ENCODE results near the gene ZNF438. TPM values are rescaled to one million over a fixed set of nuclear protein-coding genes. Genes with fewer than 3 reads are reported as not detected.

Gene ZNF438
- total and polyA plus RNA-seq, 2 of the 13 experiments (the other 11 are each of a cell fraction or from before 2014, with no cell fraction given) = 0.75 to 0.83 TPM

GRCh38 chr10:31018962-31019361, 12.7 kb downstream of the ZNF438 start (continued):
- TF ChIP-seq, protein P1, sequence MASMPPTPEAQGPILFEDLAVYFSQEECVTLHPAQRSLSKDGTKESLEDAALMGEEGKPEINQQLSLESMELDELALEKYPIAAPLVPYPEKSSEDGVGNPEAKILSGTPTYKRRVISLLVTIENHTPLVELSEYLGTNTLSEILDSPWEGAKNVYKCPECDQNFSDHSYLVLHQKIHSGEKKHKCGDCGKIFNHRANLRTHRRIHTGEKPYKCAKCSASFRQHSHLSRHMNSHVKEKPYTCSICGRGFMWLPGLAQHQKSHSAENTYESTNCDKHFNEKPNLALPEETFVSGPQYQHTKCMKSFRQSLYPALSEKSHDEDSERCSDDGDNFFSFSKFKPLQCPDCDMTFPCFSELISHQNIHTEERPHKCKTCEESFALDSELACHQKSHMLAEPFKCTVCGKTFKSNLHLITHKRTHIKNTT (CRISPR knock-in tag; IDR thresholded peaks at IDR 0.05) = no peak
- no peak for TF ChIP-seq DNMT3B (CRISPR knock-in tag; conservative IDR thresholded peaks at IDR 0.05)
- TF ChIP-seq, protein P2, sequence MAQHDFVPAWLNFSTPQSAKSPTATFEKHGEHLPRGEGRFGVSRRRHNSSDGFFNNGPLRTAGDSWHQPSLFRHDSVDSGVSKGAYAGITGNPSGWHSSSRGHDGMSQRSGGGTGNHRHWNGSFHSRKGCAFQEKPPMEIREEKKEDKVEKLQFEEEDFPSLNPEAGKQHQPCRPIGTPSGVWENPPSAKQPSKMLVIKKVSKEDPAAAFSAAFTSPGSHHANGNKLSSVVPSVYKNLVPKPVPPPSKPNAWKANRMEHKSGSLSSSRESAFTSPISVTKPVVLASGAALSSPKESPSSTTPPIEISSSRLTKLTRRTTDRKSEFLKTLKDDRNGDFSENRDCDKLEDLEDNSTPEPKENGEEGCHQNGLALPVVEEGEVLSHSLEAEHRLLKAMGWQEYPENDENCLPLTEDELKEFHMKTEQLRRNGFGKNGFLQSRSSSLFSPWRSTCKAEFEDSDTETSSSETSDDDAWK (CRISPR knock-in tag; IDR thresholded peaks at IDR 0.05) = no peak
- TF ChIP-seq STAT5B (CRISPR knock-in tag; IDR thresholded peaks at IDR 0.05) = no peak
- peak; percentile 50 for TF ChIP-seq ASH2L (IDR thresholded peaks at IDR 0.05; ENCODE audit: insufficient read length, low read depth, low read length)
- TF ChIP-seq, protein P3, sequence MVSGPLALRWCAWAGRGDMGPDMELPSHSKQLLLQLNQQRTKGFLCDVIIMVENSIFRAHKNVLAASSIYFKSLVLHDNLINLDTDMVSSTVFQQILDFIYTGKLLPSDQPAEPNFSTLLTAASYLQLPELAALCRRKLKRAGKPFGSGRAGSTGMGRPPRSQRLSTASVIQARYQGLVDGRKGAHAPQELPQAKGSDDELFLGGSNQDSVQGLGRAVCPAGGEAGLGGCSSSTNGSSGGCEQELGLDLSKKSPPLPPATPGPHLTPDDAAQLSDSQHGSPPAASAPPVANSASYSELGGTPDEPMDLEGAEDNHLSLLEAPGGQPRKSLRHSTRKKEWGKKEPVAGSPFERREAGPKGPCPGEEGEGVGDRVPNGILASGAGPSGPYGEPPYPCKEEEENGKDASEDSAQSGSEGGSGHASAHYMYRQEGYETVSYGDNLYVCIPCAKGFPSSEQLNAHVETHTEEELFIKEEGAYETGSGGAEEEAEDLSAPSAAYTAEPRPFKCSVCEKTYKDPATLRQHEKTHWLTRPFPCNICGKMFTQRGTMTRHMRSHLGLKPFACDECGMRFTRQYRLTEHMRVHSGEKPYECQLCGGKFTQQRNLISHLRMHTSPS (CRISPR knock-in tag; IDR thresholded peaks at IDR 0.05; ENCODE audit: low read depth) = no peak
- TF ChIP-seq, protein P4, sequence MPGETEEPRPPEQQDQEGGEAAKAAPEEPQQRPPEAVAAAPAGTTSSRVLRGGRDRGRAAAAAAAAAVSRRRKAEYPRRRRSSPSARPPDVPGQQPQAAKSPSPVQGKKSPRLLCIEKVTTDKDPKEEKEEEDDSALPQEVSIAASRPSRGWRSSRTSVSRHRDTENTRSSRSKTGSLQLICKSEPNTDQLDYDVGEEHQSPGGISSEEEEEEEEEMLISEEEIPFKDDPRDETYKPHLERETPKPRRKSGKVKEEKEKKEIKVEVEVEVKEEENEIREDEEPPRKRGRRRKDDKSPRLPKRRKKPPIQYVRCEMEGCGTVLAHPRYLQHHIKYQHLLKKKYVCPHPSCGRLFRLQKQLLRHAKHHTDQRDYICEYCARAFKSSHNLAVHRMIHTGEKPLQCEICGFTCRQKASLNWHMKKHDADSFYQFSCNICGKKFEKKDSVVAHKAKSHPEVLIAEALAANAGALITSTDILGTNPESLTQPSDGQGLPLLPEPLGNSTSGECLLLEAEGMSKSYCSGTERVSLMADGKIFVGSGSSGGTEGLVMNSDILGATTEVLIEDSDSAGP (CRISPR knock-in tag; IDR thresholded peaks at IDR 0.05; ENCODE audit: borderline replicate concordance) = no peak
- TF ChIP-seq ZNF644 (CRISPR knock-in tag; IDR thresholded peaks at IDR 0.05; ENCODE audit: low read depth) = 0 out of 2 replicates have a peak, but pooled peaks have one; percentile 25
- TF ChIP-seq SUZ12 (IDR thresholded peaks at IDR 0.05; ENCODE audit: low read depth, low read length) = no peak
- TF ChIP-seq SOX6 (IDR thresholded peaks at IDR 0.05) = no peak
- TF ChIP-seq SOX6 (CRISPR knock-in tag; IDR thresholded peaks at IDR 0.05) = peak; percentile 60
- no peak for TF ChIP-seq NFE2 (CRISPR knock-in tag; IDR thresholded peaks at IDR 0.05)
- TF ChIP-seq ZNF12 (CRISPR knock-in tag; IDR thresholded peaks at IDR 0.05) = 0 out of 2 replicates have a peak, but pooled peaks have one; percentile 39
- TF ChIP-seq ZFP41 (CRISPR knock-in tag; IDR thresholded peaks at IDR 0.05; ENCODE audit: borderline replicate concordance) = no peak
- TF ChIP-seq, protein P5, sequence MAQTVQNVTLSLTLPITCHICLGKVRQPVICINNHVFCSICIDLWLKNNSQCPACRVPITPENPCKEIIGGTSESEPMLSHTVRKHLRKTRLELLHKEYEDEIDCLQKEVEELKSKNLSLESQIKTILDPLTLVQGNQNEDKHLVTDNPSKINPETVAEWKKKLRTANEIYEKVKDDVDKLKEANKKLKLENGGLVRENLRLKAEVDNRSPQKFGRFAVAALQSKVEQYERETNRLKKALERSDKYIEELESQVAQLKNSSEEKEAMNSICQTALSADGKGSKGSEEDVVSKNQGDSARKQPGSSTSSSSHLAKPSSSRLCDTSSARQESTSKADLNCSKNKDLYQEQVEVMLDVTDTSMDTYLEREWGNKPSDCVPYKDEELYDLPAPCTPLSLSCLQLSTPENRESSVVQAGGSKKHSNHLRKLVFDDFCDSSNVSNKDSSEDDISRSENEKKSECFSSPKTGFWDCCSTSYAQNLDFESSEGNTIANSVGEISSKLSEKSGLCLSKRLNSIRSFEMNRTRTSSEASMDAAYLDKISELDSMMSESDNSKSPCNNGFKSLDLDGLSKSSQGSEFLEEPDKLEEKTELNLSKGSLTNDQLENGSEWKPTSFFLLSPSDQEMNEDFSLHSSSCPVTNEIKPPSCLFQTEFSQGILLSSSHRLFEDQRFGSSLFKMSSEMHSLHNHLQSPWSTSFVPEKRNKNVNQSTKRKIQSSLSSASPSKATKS (CRISPR knock-in tag; IDR thresholded peaks at IDR 0.05) = no peak
- no peak for TF ChIP-seq ZSCAN12 (CRISPR knock-in tag; IDR thresholded peaks at IDR 0.05)
- TF ChIP-seq, protein P6, sequence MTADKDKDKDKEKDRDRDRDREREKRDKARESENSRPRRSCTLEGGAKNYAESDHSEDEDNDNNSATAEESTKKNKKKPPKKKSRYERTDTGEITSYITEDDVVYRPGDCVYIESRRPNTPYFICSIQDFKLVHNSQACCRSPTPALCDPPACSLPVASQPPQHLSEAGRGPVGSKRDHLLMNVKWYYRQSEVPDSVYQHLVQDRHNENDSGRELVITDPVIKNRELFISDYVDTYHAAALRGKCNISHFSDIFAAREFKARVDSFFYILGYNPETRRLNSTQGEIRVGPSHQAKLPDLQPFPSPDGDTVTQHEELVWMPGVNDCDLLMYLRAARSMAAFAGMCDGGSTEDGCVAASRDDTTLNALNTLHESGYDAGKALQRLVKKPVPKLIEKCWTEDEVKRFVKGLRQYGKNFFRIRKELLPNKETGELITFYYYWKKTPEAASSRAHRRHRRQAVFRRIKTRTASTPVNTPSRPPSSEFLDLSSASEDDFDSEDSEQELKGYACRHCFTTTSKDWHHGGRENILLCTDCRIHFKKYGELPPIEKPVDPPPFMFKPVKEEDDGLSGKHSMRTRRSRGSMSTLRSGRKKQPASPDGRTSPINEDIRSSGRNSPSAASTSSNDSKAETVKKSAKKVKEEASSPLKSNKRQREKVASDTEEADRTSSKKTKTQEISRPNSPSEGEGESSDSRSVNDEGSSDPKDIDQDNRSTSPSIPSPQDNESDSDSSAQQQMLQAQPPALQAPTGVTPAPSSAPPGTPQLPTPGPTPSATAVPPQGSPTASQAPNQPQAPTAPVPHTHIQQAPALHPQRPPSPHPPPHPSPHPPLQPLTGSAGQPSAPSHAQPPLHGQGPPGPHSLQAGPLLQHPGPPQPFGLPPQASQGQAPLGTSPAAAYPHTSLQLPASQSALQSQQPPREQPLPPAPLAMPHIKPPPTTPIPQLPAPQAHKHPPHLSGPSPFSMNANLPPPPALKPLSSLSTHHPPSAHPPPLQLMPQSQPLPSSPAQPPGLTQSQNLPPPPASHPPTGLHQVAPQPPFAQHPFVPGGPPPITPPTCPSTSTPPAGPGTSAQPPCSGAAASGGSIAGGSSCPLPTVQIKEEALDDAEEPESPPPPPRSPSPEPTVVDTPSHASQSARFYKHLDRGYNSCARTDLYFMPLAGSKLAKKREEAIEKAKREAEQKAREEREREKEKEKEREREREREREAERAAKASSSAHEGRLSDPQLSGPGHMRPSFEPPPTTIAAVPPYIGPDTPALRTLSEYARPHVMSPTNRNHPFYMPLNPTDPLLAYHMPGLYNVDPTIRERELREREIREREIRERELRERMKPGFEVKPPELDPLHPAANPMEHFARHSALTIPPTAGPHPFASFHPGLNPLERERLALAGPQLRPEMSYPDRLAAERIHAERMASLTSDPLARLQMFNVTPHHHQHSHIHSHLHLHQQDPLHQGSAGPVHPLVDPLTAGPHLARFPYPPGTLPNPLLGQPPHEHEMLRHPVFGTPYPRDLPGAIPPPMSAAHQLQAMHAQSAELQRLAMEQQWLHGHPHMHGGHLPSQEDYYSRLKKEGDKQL (CRISPR knock-in tag; IDR thresholded peaks at IDR 0.05; ENCODE audit: low read depth) = no peak

Data from HepG2 (cell line).